Fibroblast of lung (primary cell): ENCODE results near the gene SF3A2.
"Not testable (repeated sequence)": the region's sequence is repeated elsewhere in the genome, so short reads cannot be mapped to it uniquely, and the experiment has no call there.

ENCODE experiments used
- EZH2 ChIP-seq: IDR thresholded peaks from 2 replicates; pipeline ENCODE4 v1.5.1; 2012; ENCODE audit warnings: low read length, control low read depth, mild to moderate bottlenecking; ENCODE audit errors: missing control alignments
- TF ChIP-seq, protein P1 (sequence below), 2 donors: IDR thresholded peaks in 1 of 2; conservative IDR thresholded peaks in 1 of 2; 1 replicate in 1 of 2; 2 replicates in 1 of 2; pipeline ENCODE4 v1.5.1; 2011 to 2012; ENCODE audit warnings: low read length in 2 of 2, control low read depth in 1 of 2, inconsistent platforms in 1 of 2, low read depth in 1 of 2, mild to moderate bottlenecking in 1 of 2

DNA sequence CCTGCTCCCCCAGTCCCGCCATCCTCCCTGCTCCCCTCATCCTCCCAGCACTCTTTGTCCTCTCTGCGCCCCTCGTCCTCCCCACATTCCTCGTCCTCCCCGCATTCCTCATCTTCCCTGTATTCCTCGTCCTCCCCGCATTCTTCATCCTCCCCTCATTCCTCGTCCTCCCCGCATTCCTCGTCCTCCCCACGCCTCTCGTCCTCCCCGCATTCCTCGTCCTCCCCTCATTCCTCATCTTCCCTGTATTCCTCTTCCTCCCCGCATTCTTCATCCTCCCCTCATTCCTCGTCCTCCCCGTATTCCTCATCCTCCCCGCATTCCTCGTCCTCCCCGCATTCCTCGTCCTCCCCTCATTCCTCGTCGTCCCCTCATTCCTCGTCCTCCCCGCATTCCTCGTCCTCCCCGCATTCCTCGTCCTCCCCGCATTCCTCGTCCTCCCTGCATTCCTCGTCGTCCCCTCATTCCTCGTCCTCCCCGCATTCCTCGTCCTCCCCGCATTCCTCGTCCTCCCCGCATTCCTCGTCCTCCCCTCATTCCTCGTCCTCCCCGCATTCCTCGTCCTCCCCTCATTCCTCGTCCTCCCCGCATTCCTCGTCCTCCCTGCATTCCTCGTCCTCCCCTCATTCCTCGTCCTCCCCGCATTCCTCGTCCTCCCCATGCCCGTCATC is 35.9 kb upstream of the SF3A2 start:
- not testable (repeated sequence) for TF ChIP-seq EZH2
- TF ChIP-seq, protein P1, sequence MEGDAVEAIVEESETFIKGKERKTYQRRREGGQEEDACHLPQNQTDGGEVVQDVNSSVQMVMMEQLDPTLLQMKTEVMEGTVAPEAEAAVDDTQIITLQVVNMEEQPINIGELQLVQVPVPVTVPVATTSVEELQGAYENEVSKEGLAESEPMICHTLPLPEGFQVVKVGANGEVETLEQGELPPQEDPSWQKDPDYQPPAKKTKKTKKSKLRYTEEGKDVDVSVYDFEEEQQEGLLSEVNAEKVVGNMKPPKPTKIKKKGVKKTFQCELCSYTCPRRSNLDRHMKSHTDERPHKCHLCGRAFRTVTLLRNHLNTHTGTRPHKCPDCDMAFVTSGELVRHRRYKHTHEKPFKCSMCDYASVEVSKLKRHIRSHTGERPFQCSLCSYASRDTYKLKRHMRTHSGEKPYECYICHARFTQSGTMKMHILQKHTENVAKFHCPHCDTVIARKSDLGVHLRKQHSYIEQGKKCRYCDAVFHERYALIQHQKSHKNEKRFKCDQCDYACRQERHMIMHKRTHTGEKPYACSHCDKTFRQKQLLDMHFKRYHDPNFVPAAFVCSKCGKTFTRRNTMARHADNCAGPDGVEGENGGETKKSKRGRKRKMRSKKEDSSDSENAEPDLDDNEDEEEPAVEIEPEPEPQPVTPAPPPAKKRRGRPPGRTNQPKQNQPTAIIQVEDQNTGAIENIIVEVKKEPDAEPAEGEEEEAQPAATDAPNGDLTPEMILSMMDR (conservative IDR thresholded peaks at IDR 0.05 in 1 of 2, IDR thresholded peaks at IDR 0.05 in 1 of 2; ENCODE audit: low read depth in 1 of 2, low read length in 2 of 2): not testable (repeated sequence)
